ENCODE results near the gene MYOCOS.

GRCh38 chr1:171654201-171654941 is 32.3 kb downstream of the MYOCOS start:
- TF ChIP-seq EZH2 (IDR thresholded peaks at IDR 0.05; ENCODE audit: insufficient read depth, poor library complexity, severe bottlenecking) (no peak), EZH2phosphoT487 (IDR thresholded peaks at IDR 0.05; ENCODE audit: insufficient read depth, low read depth) (no peak)
